GM19035 (cell line): ENCODE measurements around the gene OR2A12.
"Not testable (repeated sequence)": the region's sequence is repeated elsewhere in the genome, so short reads cannot be mapped to it uniquely, and the experiment has no call there.

Experiments
- ATAC-seq: cut with Tn5 transposase; IDR thresholded peaks from one replicate; pipeline ENCODE4 v1.9.1; 2021; ENCODE audit not compliant: unreplicated experiment

The OR2A12 gene

GRCh38 chr7:144113651-144114050 lies 27.6 kb downstream of the OR2A12 start:
- no peak for ATAC-seq

GRCh38 chr7:144118341-144118740 lies 32.3 kb downstream of the OR2A12 start:
- no peak for ATAC-seq

GRCh38 chr7:144122876-144123275 lies 36.8 kb downstream of the OR2A12 start, which contains the start of gene OR2A14:
TSS of gene OR2A14 (plus strand) at chr7:144123176. CDS start at chr7:144129113, 5,937 bp downstream.
- ATAC-seq, result no peak

- peak; percentile 100 for ATAC-seq
Observed at GRCh38 chr7:144127714-144128334, 41.7 kb downstream of the OR2A12 start.

- ATAC-seq, result not testable (repeated sequence)
Observed at GRCh38 chr7:144129601-144130000, 43.5 kb downstream of the OR2A12 start.

GRCh38 chr7:144130730-144131129 lies 44.7 kb downstream of the OR2A12 start:
- ATAC-seq, result no peak

- ATAC-seq, result no peak
Observed at GRCh38 chr7:144132262-144132661, 46.2 kb downstream of the OR2A12 start.

GRCh38 chr7:144133307-144133706 lies 47.2 kb downstream of the OR2A12 start:
- no peak for ATAC-seq

GRCh38 chr7:144134116-144134515 lies 48.0 kb downstream of the OR2A12 start:
- ATAC-seq, result no peak

- no peak for ATAC-seq
Observed at GRCh38 chr7:144137501-144137900, 51.4 kb downstream of the OR2A12 start.

- no peak for ATAC-seq
Observed at GRCh38 chr7:144142187-144142586, 56.1 kb downstream of the OR2A12 start.

- ATAC-seq, result no peak
Observed at GRCh38 chr7:144144426-144144825, 58.3 kb downstream of the OR2A12 start.

GRCh38 chr7:144148224-144148827 lies 62.2 kb downstream of the OR2A12 start:
- ATAC-seq, result no peak
